SU-DHL-6 (cell line): Measurements from ENCODE around the gene SEPTIN2.

Source experiments
- EZH2phosphoT487 ChIP-seq: fragments of 200-600 bp; sonication (generic), shearing (Covaris generic); conservative IDR thresholded peaks from 2 replicates; pipeline ENCODE4 v1.6.1; 2018; ENCODE audit warnings: mild to moderate bottlenecking, antibody characterized with exemption, low read length, moderate library complexity, mixed read lengths
- TF ChIP-seq, protein P1 (sequence below): fragments of 200-600 bp; sonication (generic); IDR thresholded peaks from one replicate; pipeline ENCODE4 v1.5.1; 2017; ENCODE audit warnings: antibody characterized with exemption, mild to moderate bottlenecking, low read length, moderate library complexity; ENCODE audit not compliant: insufficient read depth, poor library complexity, severe bottlenecking

- TF ChIP-seq, protein P1, sequence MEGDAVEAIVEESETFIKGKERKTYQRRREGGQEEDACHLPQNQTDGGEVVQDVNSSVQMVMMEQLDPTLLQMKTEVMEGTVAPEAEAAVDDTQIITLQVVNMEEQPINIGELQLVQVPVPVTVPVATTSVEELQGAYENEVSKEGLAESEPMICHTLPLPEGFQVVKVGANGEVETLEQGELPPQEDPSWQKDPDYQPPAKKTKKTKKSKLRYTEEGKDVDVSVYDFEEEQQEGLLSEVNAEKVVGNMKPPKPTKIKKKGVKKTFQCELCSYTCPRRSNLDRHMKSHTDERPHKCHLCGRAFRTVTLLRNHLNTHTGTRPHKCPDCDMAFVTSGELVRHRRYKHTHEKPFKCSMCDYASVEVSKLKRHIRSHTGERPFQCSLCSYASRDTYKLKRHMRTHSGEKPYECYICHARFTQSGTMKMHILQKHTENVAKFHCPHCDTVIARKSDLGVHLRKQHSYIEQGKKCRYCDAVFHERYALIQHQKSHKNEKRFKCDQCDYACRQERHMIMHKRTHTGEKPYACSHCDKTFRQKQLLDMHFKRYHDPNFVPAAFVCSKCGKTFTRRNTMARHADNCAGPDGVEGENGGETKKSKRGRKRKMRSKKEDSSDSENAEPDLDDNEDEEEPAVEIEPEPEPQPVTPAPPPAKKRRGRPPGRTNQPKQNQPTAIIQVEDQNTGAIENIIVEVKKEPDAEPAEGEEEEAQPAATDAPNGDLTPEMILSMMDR, result no peak
- TF ChIP-seq EZH2phosphoT487, result no peak
These were observed 35.9 kb downstream of the SEPTIN2 start for GRCh38 chr2:241351640-241352031.
